Caki2 (cell line): ENCODE measurements around the gene DLX4. TPM values are rescaled to one million over a fixed set of nuclear protein-coding genes. Genes with fewer than 3 reads are reported as not detected.

ENCODE experiments used
- DNase-seq: peaks from one replicate; pipeline ENCODE4 v3.0.0-alpha.2; 2015; ENCODE audit warnings: low read depth
- in situ Hi-C: cut with HindIII; loops from 2 replicates; pipeline ENCODE4 v1.10.0; 2016; ENCODE audit warnings: low sequenced_read_pairs, low pct_unique_long_range_greater_than_20kb, mixed read lengths
- total RNA-seq: library from RNA; depleted of rRNA; stranded (reverse); fragments of >200 nt; shearing (Covaris generic); gene quantifications from 2 replicates; pipeline ENCODE4 v1.2.3, GENCODE V29; 2014; ENCODE audit warnings: low replicate concordance

Gene DLX4
- total RNA-seq, 1 experiment from 2014 or later: not detected

DNA sequence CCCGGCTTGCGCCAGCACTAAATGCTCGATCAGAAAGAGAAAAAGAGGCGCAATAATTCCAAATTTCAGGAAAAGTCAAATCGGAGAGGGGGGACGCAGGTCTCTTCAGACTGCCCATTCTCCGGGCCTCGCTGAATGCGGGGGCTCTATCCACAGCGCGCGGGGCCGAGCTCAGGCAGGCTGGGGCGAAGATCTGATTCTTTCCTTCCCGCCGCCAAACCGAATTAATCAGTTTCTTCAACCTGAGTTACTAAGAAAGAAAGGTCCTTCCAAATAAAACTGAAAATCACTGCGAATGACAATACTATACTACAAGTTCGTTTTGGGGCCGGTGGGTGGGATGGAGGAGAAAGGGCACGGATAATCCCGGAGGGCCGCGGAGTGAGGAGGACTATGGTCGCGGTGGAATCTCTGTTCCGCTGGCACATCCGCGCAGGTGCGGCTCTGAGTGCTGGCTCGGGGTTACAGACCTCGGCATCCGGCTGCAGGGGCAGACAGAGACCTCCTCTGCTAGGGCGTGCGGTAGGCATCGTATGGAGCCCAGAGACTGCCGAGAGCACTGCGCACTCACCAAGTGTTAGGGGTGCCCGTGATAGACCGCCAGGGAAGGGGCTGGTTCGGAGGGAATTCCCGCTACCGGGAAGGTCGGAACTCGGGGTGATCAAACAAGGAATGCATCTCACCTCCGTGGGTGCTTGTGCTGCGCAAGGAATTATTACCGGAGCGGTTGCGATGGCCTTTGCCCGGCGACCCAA is 4.0 kb upstream of the DLX4 start:
- no peak for DNase-seq

DNA sequence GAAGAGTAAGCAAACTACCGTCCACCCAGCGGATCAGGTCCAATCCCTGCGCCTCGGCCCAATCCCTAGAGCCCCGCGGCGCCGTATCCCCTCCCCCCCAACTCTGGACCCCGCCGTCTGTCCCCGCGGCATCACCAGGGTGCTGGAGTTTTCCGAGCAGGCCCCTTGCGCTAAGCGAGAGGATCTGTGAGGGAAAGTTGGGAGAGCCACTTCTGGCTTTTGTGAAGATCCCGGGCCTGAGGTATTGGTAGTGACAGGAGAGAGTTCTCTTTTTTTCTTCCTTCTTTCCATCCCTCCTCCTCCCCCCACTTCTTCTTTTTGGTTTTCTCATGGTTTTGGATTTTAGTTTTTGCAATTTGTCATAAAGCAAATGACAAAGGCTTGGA is 3.5 kb upstream of the DLX4 start:
- in situ Hi-C loops: no loop called here

More for the DNA sequence above, 4.0 kb upstream of the DLX4 start:
- in situ Hi-C loops: no loop called here

DNA sequence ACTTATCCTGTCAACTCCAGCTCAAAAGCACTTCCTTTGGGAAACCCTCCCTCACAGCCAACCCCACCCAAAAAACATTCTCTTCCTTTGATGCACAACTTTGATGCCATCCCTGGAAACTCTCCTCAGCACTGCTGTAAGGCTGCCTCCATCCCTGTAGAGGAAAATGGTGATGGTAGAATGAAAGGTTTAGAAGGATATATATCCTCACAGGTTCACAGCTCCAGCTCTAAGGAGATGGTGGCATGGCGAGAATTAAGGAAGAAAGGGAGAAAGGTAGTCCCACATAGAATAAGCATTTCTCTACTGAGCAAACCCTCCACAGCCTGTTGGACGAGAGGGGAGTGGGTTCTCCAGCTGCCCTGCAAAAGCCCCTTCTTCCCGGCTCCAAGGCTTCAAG is 2.2 kb upstream of the DLX4 start:
- DNase-seq: no peak
- in situ Hi-C loops: no loop called here

More for the DNA sequence above, 3.5 kb upstream of the DLX4 start:
- DNase-seq: no peak

DNA sequence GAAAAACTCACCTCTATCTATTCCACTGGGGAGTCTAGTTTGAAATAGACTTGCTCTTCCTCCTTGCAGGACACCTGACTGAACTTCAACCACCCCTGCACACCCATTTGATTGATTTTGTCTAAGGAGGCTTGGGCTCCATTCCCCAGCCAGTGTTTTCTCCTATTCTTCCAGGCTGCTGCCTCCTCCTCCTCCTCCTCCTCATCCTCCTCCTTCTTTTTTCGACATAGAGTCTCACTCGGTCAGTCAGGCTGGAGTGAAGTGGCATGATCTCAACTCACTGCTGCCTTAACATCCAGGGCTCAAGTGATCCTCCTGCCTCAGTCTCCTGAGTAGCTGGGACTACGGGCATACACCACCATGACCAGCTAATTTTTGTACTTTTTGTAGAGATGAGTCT is 1.8 kb upstream of the DLX4 start:
- DNase-seq: no peak
- in situ Hi-C loops: no loop called here

DNA sequence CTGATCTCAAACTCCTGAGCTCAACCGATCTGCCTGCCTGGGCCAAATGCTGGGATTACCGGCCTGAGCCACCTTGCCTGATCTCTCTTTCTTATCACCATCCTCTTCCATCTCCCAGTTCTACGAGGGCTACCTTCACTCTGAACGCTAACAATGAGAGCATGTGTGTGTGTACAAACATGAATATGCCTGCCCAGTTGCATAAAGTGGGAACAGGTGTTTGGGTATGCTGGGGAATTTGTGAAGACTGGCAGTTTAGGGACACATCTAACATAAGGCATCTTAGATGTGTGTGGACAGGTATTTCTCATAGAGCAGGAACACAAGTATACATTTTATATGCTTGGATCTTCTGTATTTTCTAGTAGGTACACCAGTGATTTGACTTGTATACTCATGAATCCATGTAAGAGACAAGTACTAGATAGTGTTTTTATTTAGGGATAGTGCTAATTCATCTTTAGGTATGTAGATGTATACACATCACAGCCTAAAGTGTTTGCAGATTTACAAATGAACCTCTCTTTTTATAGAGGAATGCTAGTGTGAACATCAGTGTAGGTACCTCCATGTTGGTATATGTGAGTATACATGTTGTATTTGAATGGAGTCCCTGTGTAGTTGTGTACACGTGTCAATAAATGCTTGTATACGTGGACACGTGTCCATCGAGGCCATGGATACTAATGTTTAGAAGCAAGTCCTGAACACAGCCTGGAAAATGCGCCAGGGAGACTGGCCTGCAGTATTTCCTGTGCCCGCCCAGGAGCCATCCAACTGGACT is 1.2 kb upstream of the DLX4 start:
- DNase-seq: no peak

DNA sequence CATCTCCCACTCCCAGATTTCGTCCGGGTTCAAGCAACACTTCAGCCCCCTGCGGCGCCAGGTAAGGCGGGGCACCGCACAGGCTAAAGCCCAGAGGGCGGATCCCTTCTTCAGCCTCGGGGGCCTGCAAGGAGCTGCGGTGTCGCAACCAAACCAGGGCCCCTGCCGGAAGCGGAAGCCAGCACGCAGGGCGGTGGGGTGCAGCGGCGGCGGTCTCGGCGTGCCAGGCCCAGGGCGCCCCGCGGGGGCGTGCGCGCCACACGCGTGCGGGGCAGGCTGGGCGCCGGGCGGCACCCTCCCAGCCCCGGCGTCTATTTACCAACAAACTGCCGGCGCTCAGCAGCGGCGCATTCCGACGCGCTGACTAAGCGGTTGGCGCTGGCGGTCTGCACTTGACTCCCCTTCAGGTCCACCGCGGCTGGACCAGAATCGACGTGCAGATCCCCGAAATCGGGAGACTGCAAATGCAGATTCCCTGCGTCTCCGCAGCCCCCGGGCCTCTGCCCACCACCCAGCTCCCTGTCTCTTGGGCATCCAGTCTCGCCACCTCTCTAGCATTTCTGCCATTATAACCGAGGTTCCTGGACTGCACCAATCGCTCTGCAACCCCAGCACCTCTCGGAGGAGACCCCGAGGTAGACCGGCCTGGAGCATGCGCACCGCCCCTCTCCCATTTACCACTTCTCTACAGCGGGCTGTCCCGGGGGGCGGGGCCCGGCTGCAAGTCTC is 421 bp upstream of the DLX4 start:
- peak; percentile 73 for DNase-seq
- in situ Hi-C loops: no loop called here

More for the DNA sequence above, 1.2 kb upstream of the DLX4 start:
- in situ Hi-C loops: no loop called here

DNA sequence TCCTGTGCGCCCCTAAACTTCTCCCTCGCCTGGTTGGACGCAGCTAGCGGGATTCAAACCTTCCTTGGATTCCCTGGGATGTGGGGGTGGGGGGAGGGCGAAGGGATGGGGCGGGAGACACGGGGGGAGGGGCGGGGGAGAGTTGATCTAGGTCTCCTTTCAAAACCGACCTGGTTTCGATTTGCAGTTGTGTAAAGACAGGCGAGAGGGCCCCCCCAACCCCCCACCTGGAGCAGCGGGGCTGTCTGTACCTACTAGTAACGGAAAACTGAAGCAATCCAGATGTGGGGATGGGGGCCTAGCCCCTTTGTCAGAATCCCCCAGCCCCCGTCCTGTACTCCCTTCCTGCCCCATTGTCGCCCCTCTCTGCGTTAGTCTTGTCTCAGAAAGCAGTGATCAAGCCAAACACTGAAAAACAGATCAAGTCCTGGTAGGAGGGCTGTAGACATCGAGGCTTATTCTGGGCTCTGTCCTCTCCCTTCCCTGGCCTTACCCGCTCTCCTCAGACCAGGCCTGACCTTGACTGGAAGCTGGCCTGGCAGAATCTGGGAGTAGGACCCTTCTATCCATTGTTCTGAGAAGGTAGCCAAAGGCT is 902 bp downstream of the DLX4 start:
- no peak for DNase-seq
- in situ Hi-C loops: no loop called here

DNA sequence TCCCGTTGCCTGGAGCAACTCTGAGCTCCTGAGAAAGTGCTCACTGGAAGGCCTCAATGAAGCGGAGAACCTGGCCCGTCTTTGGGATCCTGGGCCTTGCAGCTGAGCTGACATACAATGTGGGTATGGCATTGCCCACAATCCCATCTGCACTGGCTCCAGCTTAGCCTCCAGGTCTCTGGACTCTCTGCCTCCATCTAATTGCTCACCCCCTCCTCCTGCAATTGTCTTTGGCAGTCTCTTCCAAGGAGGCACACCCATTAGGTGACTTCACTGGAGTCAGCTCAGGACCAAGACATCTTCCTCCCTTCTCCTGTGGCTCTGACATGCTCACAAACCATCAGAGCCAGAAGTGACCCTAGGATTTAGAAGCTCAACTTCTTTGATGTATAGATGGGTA is 1.5 kb downstream of the DLX4 start:
- no peak for DNase-seq

DNA sequence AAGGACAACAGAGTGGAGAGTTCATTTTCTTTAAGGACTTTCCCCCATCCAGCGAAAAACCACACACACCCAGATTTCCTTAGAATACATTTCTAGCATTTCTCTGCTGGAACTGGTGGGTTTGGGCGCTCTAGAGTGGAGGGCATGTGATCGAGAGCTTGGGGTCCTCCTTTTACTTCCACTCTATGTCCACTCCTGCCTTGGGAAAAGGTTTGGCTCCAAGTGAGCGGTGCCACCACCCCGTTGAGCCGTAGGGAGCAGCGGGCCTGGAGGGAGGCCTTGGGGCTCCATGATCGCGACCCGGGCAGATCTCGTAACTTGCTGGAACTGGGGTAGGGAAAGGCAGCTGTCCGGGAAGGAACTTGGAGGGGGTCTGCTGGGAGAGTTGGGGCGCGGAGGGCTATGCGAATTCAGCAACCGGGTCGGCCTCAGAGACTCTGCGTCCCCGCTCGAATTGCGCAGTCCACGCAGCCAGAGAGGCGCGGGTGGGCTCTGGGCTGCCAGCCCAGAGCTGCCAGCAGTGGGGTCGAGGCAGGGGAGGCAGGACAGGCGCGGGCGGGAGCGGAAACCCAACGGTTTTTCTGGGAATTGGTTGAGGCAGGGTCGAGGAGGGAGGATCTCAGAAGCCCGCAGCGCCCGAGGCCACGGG is 2.3 kb downstream of the DLX4 start:
- no peak for DNase-seq
- in situ Hi-C loops: no loop called here

More for the DNA sequence above, 1.5 kb downstream of the DLX4 start:
- in situ Hi-C loops: no loop called here

DNA sequence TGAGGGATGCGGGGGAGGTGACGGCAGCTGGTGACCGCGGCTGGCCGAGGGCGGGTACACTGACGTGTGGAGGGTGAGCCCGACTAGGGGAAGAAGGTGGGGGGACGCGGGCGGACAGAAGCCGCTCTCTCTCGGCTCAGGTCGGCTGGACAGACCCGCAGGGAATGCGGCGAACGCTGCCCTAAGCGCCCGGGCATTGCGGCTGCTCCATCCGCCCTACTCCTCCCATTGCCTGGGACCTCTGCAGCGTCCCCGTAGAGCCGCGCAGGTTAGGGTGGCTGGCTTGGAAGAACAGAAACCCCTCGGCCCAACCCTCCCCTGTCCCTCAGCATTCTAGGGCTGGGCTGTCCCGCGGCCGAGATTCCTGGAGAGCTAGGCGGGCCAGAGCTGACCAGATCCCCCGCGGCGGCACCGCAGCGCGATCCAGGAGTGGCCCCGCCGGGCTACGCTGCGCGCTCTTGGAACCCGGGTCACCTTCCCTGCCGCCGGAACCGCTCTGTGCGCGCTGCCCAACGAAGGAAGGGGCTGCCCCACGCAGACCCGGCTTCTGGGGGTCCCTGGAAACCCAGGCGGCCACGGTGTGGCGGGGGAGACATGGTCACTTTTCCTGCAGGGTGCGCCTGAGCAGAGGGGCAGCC is 3.0 kb downstream of the DLX4 start:
- in situ Hi-C loops: no loop called here
- no peak for DNase-seq

DNA sequence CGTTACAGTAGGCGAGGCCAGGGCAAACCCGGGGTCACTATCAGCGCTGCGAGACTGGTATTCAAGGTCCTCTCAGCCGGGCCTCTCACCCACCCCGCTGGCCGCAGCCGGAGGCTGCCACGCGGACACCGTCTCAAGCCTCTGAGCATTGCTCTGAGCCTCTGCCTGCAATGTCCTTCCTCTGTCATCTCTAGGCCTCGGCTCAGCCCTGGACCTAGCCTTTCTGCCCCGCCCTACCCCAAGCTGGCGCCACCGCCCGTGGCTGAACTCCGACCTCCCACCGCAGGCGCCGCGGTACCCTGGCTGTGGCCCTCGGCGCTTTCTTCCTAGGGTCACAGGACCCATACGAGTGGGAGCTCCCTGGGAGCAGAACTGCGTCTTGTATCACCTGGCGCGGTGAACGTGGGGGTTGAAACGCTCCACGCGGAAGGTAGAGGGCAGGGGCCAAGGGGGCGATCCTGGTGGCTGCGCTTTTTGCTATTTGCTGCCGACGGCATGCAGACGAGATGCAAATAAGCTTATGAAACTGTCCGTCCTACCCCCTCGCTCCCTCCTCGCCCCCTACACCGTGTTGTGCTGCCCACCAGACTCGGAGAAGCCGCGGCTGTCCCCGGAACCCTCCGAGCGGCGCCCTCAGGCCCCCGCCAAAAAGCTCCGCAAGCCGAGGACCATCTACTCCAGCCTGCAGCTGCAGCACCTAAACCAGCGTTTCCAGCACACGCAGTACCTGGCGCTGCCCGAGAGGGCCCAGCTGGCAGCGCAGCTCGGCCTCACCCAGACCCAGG is 3.7 kb downstream of the DLX4 start:
- DNase-seq: no peak
- in situ Hi-C loops: no loop called here

DNA sequence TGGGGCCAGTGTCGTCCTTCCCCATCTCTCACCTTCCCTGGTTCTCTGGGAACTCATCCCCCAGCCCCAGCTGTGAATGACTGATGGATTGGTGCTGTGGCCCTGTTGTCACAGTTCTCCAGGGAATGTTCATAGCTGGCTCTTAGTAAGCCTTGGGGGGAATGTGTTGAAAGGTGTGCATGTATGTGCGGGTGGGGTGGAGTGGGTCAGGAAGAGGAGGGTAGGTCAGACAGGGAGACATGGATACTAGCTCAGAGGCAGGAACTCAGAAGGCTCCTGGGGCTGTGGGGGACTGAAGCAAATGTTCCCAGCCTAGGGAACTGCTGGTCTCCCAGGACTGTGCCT is 4.3 kb downstream of the DLX4 start:
- in situ Hi-C loops: no loop called here
- no peak for DNase-seq

DNA sequence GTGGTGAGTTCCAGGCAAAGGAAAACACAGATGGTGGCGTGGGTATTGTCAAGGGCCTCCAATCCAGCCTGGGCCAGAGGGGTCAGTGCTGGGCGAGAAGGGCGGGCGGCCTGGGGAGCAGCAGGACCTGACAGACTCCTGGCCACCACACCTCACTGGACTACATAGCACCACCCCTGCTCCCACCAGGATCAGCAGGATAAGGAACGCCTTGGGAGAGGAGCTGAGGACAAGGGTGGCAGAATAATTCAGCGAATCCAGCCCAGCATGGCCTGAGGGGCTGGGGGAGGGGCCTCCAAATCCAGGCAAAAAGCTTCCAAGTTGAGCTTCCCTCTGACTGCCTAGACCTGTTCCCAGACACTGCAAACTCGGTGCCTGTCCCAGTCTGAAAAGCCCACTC is 6.5 kb downstream of the DLX4 start:
- in situ Hi-C loops: no loop called here
- DNase-seq: no peak

DNA sequence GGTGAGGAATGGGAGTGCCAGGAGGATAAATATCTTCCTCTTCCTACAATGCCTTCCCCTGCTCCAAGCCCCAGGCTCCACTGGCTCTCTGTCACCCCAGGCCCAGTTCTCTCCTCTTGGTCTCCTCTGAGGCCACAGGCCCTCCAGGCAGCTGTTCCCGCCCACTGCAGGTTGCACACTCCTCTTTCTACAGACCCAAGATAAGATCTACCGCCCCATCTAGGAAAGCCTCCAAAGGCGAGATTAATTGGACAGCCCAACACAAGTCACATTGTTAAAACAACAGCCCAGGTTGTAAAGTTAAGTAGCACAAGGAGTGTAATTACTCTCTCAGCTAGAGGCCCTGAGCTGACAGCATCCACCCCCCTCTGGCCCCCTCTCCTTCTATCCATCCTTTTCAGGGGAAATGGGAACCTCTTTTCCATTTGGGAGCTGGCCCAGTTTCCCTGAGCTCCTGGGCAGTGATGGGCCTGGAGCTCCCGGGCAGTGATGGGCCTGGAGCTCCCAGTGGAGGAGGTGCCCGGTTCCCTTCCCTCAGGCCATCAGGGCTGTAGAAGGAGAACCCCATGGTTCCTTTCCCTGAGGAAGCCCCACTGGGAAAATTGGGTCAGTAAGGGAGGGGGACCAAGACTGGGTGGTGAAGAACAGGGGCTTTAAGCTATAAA is 7.3 kb downstream of the DLX4 start:
- in situ Hi-C loops: no loop called here
- no peak for DNase-seq

DNA sequence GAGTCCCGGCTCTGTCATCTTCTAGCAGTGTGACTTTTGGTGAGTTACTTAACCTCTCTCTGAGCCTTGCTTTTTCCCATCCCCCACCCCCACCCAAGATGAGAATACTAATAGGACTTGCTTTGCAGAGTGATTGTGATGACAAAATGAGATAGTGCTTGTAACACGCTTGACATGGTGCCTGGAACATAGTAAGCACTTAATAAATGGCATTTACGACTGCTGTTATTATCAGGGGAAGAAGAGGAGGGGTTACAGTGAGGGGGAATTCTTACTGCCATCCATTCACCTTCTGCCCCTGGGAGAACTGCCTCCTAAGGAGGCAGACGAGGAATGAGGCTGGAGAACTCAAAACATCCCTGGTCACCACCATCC is 7.8 kb downstream of the DLX4 start:
- DNase-seq: no peak
- in situ Hi-C loops: no loop called here

DNA sequence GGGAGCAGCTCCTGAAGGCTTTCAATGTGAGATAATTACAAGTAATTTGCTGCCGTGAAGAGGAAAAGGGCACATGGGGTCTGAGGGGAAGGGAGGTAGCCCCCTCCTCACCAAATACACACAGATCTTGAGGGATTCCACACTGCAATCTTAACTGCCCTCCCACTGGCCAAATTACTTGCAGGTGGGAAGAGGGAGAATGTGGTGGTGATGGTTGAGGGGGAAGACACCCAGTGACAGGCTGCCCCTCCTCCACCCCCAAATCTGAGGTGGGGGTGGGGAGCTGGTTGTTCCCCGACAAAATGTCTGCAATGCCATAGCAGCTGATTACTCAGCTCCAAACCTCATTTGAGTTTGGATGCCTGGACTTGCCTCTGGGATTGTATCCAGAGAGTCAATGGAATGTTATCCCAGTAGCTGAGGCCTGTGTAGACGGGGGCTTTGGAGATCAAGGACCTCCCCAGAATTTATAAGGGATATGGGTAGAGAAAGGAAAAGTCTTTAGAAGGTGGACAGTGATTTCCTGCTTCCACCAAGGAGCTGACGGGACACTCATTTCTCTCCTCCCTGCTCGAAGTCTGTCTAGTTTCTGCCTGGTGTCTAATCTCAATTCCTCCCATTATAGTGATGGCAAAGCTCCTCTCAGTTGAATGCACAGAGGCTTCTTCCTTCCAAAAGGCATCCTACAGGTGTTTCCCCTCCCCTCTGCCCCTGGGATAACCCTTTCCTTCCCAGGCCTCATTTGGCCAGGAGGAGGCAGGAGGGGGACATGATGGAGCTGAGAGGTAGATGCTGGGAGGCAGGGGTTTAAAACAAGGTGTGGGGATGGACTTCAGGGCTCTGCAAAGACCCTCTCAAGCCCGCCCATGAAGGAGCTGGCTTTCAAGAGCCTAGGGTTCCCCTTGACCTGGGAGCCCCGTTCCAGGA is 8.7 kb downstream of the DLX4 start:
- DNase-seq: no peak
- in situ Hi-C loops: no loop called here
